WERI-Rb-1 (cell line): Measurements from ENCODE around the gene GABRG3.

Experiments
- DNase-seq: peaks from one replicate; pipeline ENCODE4 v3.0.0-alpha.2; 2020
- H3K27ac ChIP-seq: fragments of 250-450 bp; sonication (Bioruptor Pico); 2 replicates; pipeline ENCODE4 v1.5.1; 2020; ENCODE audit warnings: mild to moderate bottlenecking, moderate library complexity
- H3K27me3 ChIP-seq: fragments of 250-450 bp; sonication (Bioruptor Pico); 2 replicates; pipeline ENCODE4 v1.5.1; 2021; ENCODE audit warnings: mild to moderate bottlenecking, low read depth, moderate library complexity; ENCODE audit not compliant: insufficient read depth, severe bottlenecking
- H3K36me3 ChIP-seq: fragments of 250-450 bp; sonication (Bioruptor Pico); 2 replicates; pipeline ENCODE4 v1.5.1; 2020; ENCODE audit warnings: mild to moderate bottlenecking, moderate library complexity
- H3K4me3 ChIP-seq: 2 replicates; pipeline ENCODE4 v1.5.1; 2011; ENCODE audit warnings: low read depth, mild to moderate bottlenecking, control low read depth, low read length
- H3K9me3 ChIP-seq: fragments of 250-450 bp; sonication (Bioruptor Pico); 2 replicates; pipeline ENCODE4 v1.5.1; 2021; ENCODE audit warnings: mild to moderate bottlenecking, moderate library complexity; ENCODE audit not compliant: severe bottlenecking
- CTCF ChIP-seq: IDR thresholded peaks from 2 replicates; pipeline ENCODE4 v1.5.1; 2011; ENCODE audit warnings: low read depth, mild to moderate bottlenecking, control low read depth, inconsistent platforms, low read length

The GABRG3 gene

GRCh38 chr15:26943866-26944265 is 27.1 kb upstream of the GABRG3 start:
- TF ChIP-seq CTCF = no peak
- no peaks in the 10 kb centered on the region for H3K36me3 ChIP-seq
- no peaks in the 10 kb centered on the region for H3K9me3 ChIP-seq

GRCh38 chr15:26945046-26945445 is 25.9 kb upstream of the GABRG3 start:
- Histone ChIP-seq H3K36me3 (no peaks in the 10 kb centered on the region), H3K27me3 (no peaks in the 10 kb centered on the region), H3K4me3 (no peak overlapping the region), H3K27ac (no peak overlapping the region), H3K9me3 (no peaks in the 10 kb centered on the region)
- no peak for TF ChIP-seq CTCF
- no peak for DNase-seq

More at GRCh38 chr15:26943866-26944265, 27.1 kb upstream of the GABRG3 start:
- Histone ChIP-seq H3K27me3 (no peaks in the 10 kb centered on the region), H3K27ac (no peak overlapping the region), H3K4me3 (no peak overlapping the region)
- DNase-seq = no peak

- DNase-seq = no peak
- H3K36me3 ChIP-seq = no peaks in the 10 kb centered on the region
- H3K27ac ChIP-seq = no peak overlapping the region
- no peak for TF ChIP-seq CTCF
- no peak overlapping the region for H3K4me3 ChIP-seq
- no peaks in the 10 kb centered on the region for H3K27me3 ChIP-seq
- H3K9me3 ChIP-seq = peaks cover 4% of the 10 kb centered on the region
Observed at GRCh38 chr15:26950001-26950400, 21.0 kb upstream of the GABRG3 start.

- peaks cover 4% of the 10 kb centered on the region for H3K9me3 ChIP-seq
- H3K4me3 ChIP-seq = no peak overlapping the region
- H3K27me3 ChIP-seq = no peaks in the 10 kb centered on the region
- no peak for DNase-seq
- no peaks in the 10 kb centered on the region for H3K36me3 ChIP-seq
- H3K27ac ChIP-seq = no peak overlapping the region
- no peak for TF ChIP-seq CTCF
Observed at GRCh38 chr15:26954403-26954802, 16.6 kb upstream of the GABRG3 start.

- H3K36me3 ChIP-seq = no peaks in the 10 kb centered on the region
- H3K27me3 ChIP-seq = peaks cover 6% of the 10 kb centered on the region
- peak overlapping the region; percentile 54 for H3K4me3 ChIP-seq
- peak overlapping the region; percentile 54 for H3K27ac ChIP-seq
- no peak for TF ChIP-seq CTCF
- DNase-seq = peak; percentile 80
- no peaks in the 10 kb centered on the region for H3K9me3 ChIP-seq
Observed at GRCh38 chr15:26967719-26968269, 3.2 kb upstream of the GABRG3 start.

GRCh38 chr15:26968806-26969205 is 2.2 kb upstream of the GABRG3 start:
- H3K27ac ChIP-seq = no peak overlapping the region

More at GRCh38 chr15:26968806-26969205, 2.2 kb upstream of the GABRG3 start:
- no peak overlapping the region for H3K4me3 ChIP-seq
- no peaks in the 10 kb centered on the region for H3K9me3 ChIP-seq
- H3K27me3 ChIP-seq = peaks cover 6% of the 10 kb centered on the region
- no peak for DNase-seq
- H3K36me3 ChIP-seq = no peaks in the 10 kb centered on the region
- no peak for TF ChIP-seq CTCF
